ENCODE measurements around the gene UNC13B. TPM values are rescaled to one million over a fixed set of nuclear protein-coding genes. Genes with fewer than 3 reads are reported as not detected.

UNC13B gene
- total RNA-seq, 1 experiment from 2014 or later = 49.3 TPM

DNA sequence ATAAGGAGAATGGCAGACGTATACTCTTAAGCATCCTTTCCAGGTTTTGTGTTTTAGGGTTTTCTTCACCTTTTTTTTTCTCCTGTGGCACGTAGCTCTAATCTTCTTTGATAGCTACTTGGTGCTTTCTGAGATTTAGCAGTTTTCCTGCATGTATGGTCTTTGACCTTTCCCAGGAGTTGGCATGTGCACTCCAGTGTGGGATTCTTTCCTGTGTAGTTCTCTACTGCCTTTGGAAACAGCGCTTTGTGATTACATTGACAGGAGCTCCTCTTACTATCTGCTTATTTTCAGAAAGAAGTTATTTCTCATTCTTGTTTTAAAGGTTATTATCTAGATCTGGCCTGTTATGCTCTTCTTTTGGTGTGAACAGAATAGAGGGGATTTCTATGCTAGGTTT, 65.5 kb downstream of the UNC13B start:
- peaks cover 16% of the 10 kb centered on the region for H3K9me3 Mint-ChIP-seq
- no peaks in the 10 kb centered on the region for H3K27me3 Mint-ChIP-seq (ENCODE audit: low read depth)
- TF ChIP-seq, protein P1, sequence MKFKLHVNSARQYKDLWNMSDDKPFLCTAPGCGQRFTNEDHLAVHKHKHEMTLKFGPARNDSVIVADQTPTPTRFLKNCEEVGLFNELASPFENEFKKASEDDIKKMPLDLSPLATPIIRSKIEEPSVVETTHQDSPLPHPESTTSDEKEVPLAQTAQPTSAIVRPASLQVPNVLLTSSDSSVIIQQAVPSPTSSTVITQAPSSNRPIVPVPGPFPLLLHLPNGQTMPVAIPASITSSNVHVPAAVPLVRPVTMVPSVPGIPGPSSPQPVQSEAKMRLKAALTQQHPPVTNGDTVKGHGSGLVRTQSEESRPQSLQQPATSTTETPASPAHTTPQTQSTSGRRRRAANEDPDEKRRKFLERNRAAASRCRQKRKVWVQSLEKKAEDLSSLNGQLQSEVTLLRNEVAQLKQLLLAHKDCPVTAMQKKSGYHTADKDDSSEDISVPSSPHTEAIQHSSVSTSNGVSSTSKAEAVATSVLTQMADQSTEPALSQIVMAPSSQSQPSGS (CRISPR knock-in tag; IDR thresholded peaks at IDR 0.05; ENCODE audit: borderline replicate concordance, low read depth) = no peak
- TF ChIP-seq JAZF1 (CRISPR knock-in tag; IDR thresholded peaks at IDR 0.05) = no peak
- no peak for TF ChIP-seq SMAD4 (CRISPR knock-in tag; IDR thresholded peaks at IDR 0.05)
- ChIA-PET CTCF (interaction anchor here (0.6 to 0.9 kb wide), 2 partner anchors 113 to 262 kb away, joined by 3 read pairs; partner anchors contain the start of gene RUSC2), POLR2A (no interaction called here)
- H3K36me3 Mint-ChIP-seq = no peaks in the 10 kb centered on the region
- H3K27ac Mint-ChIP-seq = peak overlapping the region; percentile 6; the same call in 1 of the 2 replicates
- DNase-seq (ENCODE audit: low spot score) (no peak), ATAC-seq (no peak)
- no peak overlapping the region for H3K4me3 Mint-ChIP-seq
- H3K4me1 Mint-ChIP-seq = peaks cover 14% of the 10 kb centered on the region

- H3K9me3 Mint-ChIP-seq = peaks cover 4% of the 10 kb centered on the region; the same call in 1 of the 2 replicates
- ChIA-PET CTCF (no interaction called here), POLR2A (no interaction called here)
- no peak overlapping the region for H3K4me3 Mint-ChIP-seq
- no peaks in the 10 kb centered on the region for H3K36me3 Mint-ChIP-seq
- H3K4me1 Mint-ChIP-seq = peaks cover 14% of the 10 kb centered on the region
- H3K27ac Mint-ChIP-seq = no peak overlapping the region
- H3K27me3 Mint-ChIP-seq (ENCODE audit: low read depth) = no peaks in the 10 kb centered on the region
- DNase-seq (ENCODE audit: low spot score) (no peak), ATAC-seq (no peak)
- TF ChIP-seq MYBL2 (CRISPR knock-in tag; IDR thresholded peaks at IDR 0.05) (no peak), GABPB1 (CRISPR knock-in tag; IDR thresholded peaks at IDR 0.05) (no peak), CDX4 (CRISPR knock-in tag; IDR thresholded peaks at IDR 0.05; ENCODE audit: borderline replicate concordance) (no peak), CBFB (CRISPR knock-in tag; IDR thresholded peaks at IDR 0.05; ENCODE audit: low read depth) (no peak), CREM (CRISPR knock-in tag; IDR thresholded peaks at IDR 0.05) (no peak), FOXP1 (CRISPR knock-in tag; IDR thresholded peaks at IDR 0.05; ENCODE audit: borderline replicate concordance) (no peak), CTCF (IDR thresholded peaks at IDR 0.05) (no peak), ZBTB43 (CRISPR knock-in tag; IDR thresholded peaks at IDR 0.05) (no peak), ZNF423 (CRISPR knock-in tag; IDR thresholded peaks at IDR 0.05) (no peak), ZNF138 (CRISPR knock-in tag; conservative IDR thresholded peaks at IDR 0.05) (no peak), AFF4 (CRISPR knock-in tag; IDR thresholded peaks at IDR 0.05; ENCODE audit: borderline replicate concordance) (no peak), NFE2L1 (CRISPR knock-in tag; IDR thresholded peaks at IDR 0.05) (no peak), KAT7 (CRISPR knock-in tag; IDR thresholded peaks at IDR 0.05; ENCODE audit: borderline replicate concordance) (no peak), ATF1 (CRISPR knock-in tag; IDR thresholded peaks at IDR 0.05) (no peak), RELA (CRISPR knock-in tag; IDR thresholded peaks at IDR 0.05; ENCODE audit: borderline replicate concordance) (no peak)
- TF ChIP-seq, protein P2, sequence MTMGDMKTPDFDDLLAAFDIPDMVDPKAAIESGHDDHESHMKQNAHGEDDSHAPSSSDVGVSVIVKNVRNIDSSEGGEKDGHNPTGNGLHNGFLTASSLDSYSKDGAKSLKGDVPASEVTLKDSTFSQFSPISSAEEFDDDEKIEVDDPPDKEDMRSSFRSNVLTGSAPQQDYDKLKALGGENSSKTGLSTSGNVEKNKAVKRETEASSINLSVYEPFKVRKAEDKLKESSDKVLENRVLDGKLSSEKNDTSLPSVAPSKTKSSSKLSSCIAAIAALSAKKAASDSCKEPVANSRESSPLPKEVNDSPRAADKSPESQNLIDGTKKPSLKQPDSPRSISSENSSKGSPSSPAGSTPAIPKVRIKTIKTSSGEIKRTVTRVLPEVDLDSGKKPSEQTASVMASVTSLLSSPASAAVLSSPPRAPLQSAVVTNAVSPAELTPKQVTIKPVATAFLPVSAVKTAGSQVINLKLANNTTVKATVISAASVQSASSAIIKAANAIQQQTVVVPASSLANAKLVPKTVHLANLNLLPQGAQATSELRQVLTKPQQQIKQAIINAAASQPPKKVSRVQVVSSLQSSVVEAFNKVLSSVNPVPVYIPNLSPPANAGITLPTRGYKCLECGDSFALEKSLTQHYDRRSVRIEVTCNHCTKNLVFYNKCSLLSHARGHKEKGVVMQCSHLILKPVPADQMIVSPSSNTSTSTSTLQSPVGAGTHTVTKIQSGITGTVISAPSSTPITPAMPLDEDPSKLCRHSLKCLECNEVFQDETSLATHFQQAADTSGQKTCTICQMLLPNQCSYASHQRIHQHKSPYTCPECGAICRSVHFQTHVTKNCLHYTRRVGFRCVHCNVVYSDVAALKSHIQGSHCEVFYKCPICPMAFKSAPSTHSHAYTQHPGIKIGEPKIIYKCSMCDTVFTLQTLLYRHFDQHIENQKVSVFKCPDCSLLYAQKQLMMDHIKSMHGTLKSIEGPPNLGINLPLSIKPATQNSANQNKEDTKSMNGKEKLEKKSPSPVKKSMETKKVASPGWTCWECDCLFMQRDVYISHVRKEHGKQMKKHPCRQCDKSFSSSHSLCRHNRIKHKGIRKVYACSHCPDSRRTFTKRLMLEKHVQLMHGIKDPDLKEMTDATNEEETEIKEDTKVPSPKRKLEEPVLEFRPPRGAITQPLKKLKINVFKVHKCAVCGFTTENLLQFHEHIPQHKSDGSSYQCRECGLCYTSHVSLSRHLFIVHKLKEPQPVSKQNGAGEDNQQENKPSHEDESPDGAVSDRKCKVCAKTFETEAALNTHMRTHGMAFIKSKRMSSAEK (CRISPR knock-in tag; IDR thresholded peaks at IDR 0.05; ENCODE audit: borderline replicate concordance) = no peak
Measured at GRCh38 chr9:35229066-35229778, 67.4 kb downstream of the UNC13B start.
